ENCODE results near the gene PMEL.

Gene PMEL

GRCh38 chr12:55978393-55978792 is 12.6 kb upstream of the PMEL start:
- H3K9me3 Mint-ChIP-seq = no peaks in the 10 kb centered on the region
- no peak overlapping the region for H3K27ac Mint-ChIP-seq (ENCODE audit: low read depth)
- DNase-seq (ENCODE audit: low spot score in 2 of 2) (no peak), ATAC-seq (replicated peaks; ENCODE audit: extremely low read depth, poor library complexity, severe bottlenecking) (no peak)
- H3K4me1 Mint-ChIP-seq = peaks cover 32% of the 10 kb centered on the region
- H3K36me3 Mint-ChIP-seq (ENCODE audit: insufficient read depth) = peaks cover 11% of the 10 kb centered on the region
- no peak overlapping the region for H3K4me3 Mint-ChIP-seq
- H3K27me3 Mint-ChIP-seq = no peaks in the 10 kb centered on the region

- Mint-ChIP-seq H3K4me3 (no peak overlapping the region), H3K4me1 (peaks cover 21% of the 10 kb centered on the region), H3K9me3 (no peaks in the 10 kb centered on the region), H3K27ac (ENCODE audit: low read depth) (no peak overlapping the region), H3K36me3 (ENCODE audit: insufficient read depth) (no peaks in the 10 kb centered on the region), H3K27me3 (no peaks in the 10 kb centered on the region)
- no peak for DNase-seq (ENCODE audit: low spot score in 2 of 2)
- no peak for ATAC-seq (replicated peaks; ENCODE audit: extremely low read depth, poor library complexity, severe bottlenecking)
Observed at GRCh38 chr12:55974308-55974730, 8.5 kb upstream of the PMEL start.

- DNase-seq (ENCODE audit: low spot score in 2 of 2) = peak; percentile 89 to 99
- Mint-ChIP-seq H3K27me3 (no peaks in the 10 kb centered on the region), H3K4me1 (peaks cover 16% of the 10 kb centered on the region), H3K27ac (ENCODE audit: low read depth) (no peak within 1 kb of the TSS), H3K9me3 (no peaks in the 10 kb centered on the region), H3K36me3 (ENCODE audit: insufficient read depth) (no peaks in the 10 kb centered on the region), H3K4me3 (no peak within 1 kb of the TSS)
- ATAC-seq (replicated peaks; ENCODE audit: extremely low read depth, poor library complexity, severe bottlenecking) = peak; percentile 91
Observed at GRCh38 chr12:55973599-55974307, 7.9 kb upstream of the PMEL start, which contains the start of gene RAB5B. RAB5B (plus strand) TSS chr12:55974078; CDS start chr12:55986961, 12,883 bp downstream.

GRCh38 chr12:55972911-55973598 is 7.2 kb upstream of the PMEL start:
- DNase-seq (ENCODE audit: low spot score in 2 of 2) = no peak
- Mint-ChIP-seq H3K27ac (ENCODE audit: low read depth) (no peak overlapping the region), H3K27me3 (no peaks in the 10 kb centered on the region), H3K9me3 (no peaks in the 10 kb centered on the region), H3K36me3 (ENCODE audit: insufficient read depth) (no peaks in the 10 kb centered on the region), H3K4me3 (no peak overlapping the region), H3K4me1 (peaks cover 13% of the 10 kb centered on the region)
- no peak for ATAC-seq (replicated peaks; ENCODE audit: extremely low read depth, poor library complexity, severe bottlenecking)

GRCh38 chr12:55972456-55972855 is 6.6 kb upstream of the PMEL start:
- Mint-ChIP-seq H3K36me3 (ENCODE audit: insufficient read depth) (peaks cover 3% of the 10 kb centered on the region), H3K27me3 (no peaks in the 10 kb centered on the region), H3K27ac (ENCODE audit: low read depth) (no peak overlapping the region), H3K9me3 (no peaks in the 10 kb centered on the region), H3K4me1 (peaks cover 15% of the 10 kb centered on the region), H3K4me3 (no peak overlapping the region)
- DNase-seq (ENCODE audit: low spot score in 2 of 2) (no peak), ATAC-seq (replicated peaks; ENCODE audit: extremely low read depth, poor library complexity, severe bottlenecking) (no peak)

GRCh38 chr12:55972042-55972441 is 6.2 kb upstream of the PMEL start:
- Mint-ChIP-seq H3K9me3 (no peaks in the 10 kb centered on the region), H3K4me1 (peaks cover 19% of the 10 kb centered on the region), H3K4me3 (no peak overlapping the region), H3K36me3 (ENCODE audit: insufficient read depth) (peaks cover 3% of the 10 kb centered on the region), H3K27me3 (no peaks in the 10 kb centered on the region), H3K27ac (ENCODE audit: low read depth) (no peak overlapping the region)
- ATAC-seq (replicated peaks; ENCODE audit: extremely low read depth, poor library complexity, severe bottlenecking) (no peak), DNase-seq (ENCODE audit: low spot score in 2 of 2) (no peak)

- Mint-ChIP-seq H3K36me3 (ENCODE audit: insufficient read depth) (peaks cover 5% of the 10 kb centered on the region), H3K9me3 (no peaks in the 10 kb centered on the region), H3K4me3 (no peak overlapping the region), H3K4me1 (peaks cover 26% of the 10 kb centered on the region), H3K27me3 (no peaks in the 10 kb centered on the region), H3K27ac (ENCODE audit: low read depth) (no peak overlapping the region)
- ATAC-seq (replicated peaks; ENCODE audit: extremely low read depth, poor library complexity, severe bottlenecking) (no peak), DNase-seq (ENCODE audit: low spot score in 2 of 2) (no peak)
Observed at GRCh38 chr12:55970775-55971174, 4.9 kb upstream of the PMEL start.

GRCh38 chr12:55969356-55969755 is 3.5 kb upstream of the PMEL start:
- peaks cover 31% of the 10 kb centered on the region for H3K4me1 Mint-ChIP-seq
- H3K27ac Mint-ChIP-seq (ENCODE audit: low read depth) = no peak overlapping the region
- peaks cover 9% of the 10 kb centered on the region for H3K36me3 Mint-ChIP-seq (ENCODE audit: insufficient read depth)
- H3K9me3 Mint-ChIP-seq = no peaks in the 10 kb centered on the region
- DNase-seq (ENCODE audit: low spot score in 2 of 2) (no peak), ATAC-seq (replicated peaks; ENCODE audit: extremely low read depth, poor library complexity, severe bottlenecking) (no peak)
- H3K27me3 Mint-ChIP-seq = no peaks in the 10 kb centered on the region
- H3K4me3 Mint-ChIP-seq = no peak overlapping the region

- peaks cover 31% of the 10 kb centered on the region for H3K4me1 Mint-ChIP-seq
- H3K9me3 Mint-ChIP-seq = no peaks in the 10 kb centered on the region
- H3K36me3 Mint-ChIP-seq (ENCODE audit: insufficient read depth) = peaks cover 9% of the 10 kb centered on the region
- H3K4me3 Mint-ChIP-seq = peak within 1 kb of the TSS; percentile 94
- peak; percentile 73 to 77 for DNase-seq (ENCODE audit: low spot score in 2 of 2)
- H3K27me3 Mint-ChIP-seq = no peaks in the 10 kb centered on the region
- peak; percentile 88 for ATAC-seq (replicated peaks; ENCODE audit: extremely low read depth, poor library complexity, severe bottlenecking)
- peak within 1 kb of the TSS; percentile 89 for H3K27ac Mint-ChIP-seq (ENCODE audit: low read depth)
Observed at GRCh38 chr12:55966408-55967281, 803 bp upstream of the PMEL start, which contains the start of gene CDK2. CDK2 (plus strand) TSS chr12:55966830; CDS start chr12:55967009, 179 bp downstream.

- H3K4me1 Mint-ChIP-seq = peaks cover 31% of the 10 kb centered on the region
- no peak for ATAC-seq (replicated peaks; ENCODE audit: extremely low read depth, poor library complexity, severe bottlenecking)
- no peaks in the 10 kb centered on the region for H3K9me3 Mint-ChIP-seq
- H3K27ac Mint-ChIP-seq (ENCODE audit: low read depth) = no peak overlapping the region
- DNase-seq (ENCODE audit: low spot score in 2 of 2) = no peak
- peak overlapping the region; percentile 94 for H3K4me3 Mint-ChIP-seq
- H3K27me3 Mint-ChIP-seq = no peaks in the 10 kb centered on the region
- peaks cover 9% of the 10 kb centered on the region for H3K36me3 Mint-ChIP-seq (ENCODE audit: insufficient read depth)
Observed at GRCh38 chr12:55965240-55965639, 602 bp downstream of the PMEL start.

GRCh38 chr12:55963760-55964159 is 2.1 kb downstream of the PMEL start:
- Mint-ChIP-seq H3K9me3 (no peaks in the 10 kb centered on the region), H3K4me3 (no peak overlapping the region), H3K36me3 (ENCODE audit: insufficient read depth) (peaks cover 9% of the 10 kb centered on the region), H3K27ac (ENCODE audit: low read depth) (no peak overlapping the region), H3K4me1 (peaks cover 31% of the 10 kb centered on the region), H3K27me3 (no peaks in the 10 kb centered on the region)
- no peak for DNase-seq (ENCODE audit: low spot score in 2 of 2)
- ATAC-seq (replicated peaks; ENCODE audit: extremely low read depth, poor library complexity, severe bottlenecking) = no peak

- Mint-ChIP-seq H3K4me1 (peaks cover 10% of the 10 kb centered on the region), H3K36me3 (ENCODE audit: insufficient read depth) (peaks cover 9% of the 10 kb centered on the region), H3K27ac (ENCODE audit: low read depth) (peak overlapping the region; percentile 52), H3K27me3 (no peaks in the 10 kb centered on the region), H3K4me3 (no peak overlapping the region), H3K9me3 (no peaks in the 10 kb centered on the region)
- DNase-seq (ENCODE audit: low spot score in 2 of 2) (no peak), ATAC-seq (replicated peaks; ENCODE audit: extremely low read depth, poor library complexity, severe bottlenecking) (no peak)
Observed at GRCh38 chr12:55957106-55957859, 8.6 kb downstream of the PMEL start.

Data from central memory CD8-positive, alpha-beta T cell (primary cell).